HG03457 (cell line): ENCODE data around the gene ZNF425.
"Not testable (repeated sequence)": the region's sequence is repeated elsewhere in the genome, so short reads cannot be mapped to it uniquely, and the experiment has no call there.

Experiments
- ATAC-seq: cut with Tn5 transposase; IDR thresholded peaks from one replicate; pipeline ENCODE4 v1.9.1; 2021; ENCODE audit warnings: moderate number of reproducible peaks; ENCODE audit not compliant: unreplicated experiment

ZNF425 gene

GRCh38 chr7:149136118-149136517 is 10.0 kb upstream of the ZNF425 start:
- ATAC-seq: no peak

DNA sequence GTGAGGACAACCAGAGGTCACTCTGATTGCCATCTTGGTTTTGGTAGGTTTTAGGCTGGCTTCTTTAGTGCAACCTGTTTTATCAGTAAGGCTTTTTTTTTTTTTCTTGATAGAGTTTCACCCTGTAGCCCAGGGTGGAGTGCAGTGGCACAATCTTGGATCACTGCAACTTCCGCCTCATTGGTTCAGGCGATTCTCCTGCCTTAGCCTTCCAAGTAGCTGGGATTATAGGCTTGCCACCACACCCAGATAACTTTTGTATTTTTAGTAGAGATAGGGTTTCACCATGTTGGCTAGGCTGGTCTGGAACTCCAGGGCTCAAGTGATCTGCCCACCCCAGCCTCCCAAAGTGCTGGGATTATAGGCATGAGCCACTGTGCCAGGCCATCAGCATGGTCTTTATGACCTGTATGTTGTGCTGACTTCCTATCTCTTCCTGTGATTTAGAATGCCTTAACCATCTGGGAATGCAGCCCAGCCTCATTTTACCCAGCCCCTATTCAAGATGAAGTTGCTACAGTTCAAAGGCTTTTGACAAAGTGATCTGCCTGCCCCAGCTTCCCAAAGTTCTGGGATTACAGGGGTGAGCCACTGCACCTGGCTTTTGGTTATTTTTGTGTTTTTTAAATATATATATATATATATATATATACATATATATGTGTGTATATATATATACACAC is 7.0 kb upstream of the ZNF425 start:
- ATAC-seq: no peak

DNA sequence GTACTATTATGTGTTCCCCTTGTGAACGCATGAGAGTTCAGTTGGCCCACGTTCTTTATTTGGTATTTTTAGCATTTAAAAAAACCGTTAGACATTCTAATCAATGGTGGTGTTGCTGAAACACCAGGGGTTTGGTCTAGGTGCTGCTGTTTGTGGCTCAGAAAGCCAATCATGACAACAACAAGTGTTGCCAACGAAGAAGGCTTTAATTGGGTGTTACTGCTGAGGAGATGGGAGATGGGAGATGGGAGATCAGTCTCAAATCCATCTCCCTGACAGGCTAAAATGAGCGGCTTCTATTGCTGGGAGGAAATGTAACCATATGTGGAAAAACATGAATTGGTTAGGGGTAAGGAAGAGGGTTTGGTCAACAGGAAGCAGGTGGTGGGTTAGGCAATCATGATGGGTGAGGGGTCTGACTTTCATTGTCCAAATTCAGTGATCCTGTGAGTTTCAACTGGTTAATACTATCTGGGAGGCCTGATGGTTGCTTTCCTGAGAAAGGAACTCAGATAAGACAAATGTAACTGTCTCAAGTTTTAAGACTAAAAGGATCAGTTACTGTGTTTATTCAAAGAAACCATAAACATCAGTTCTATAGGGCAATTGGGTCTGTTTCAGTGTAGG is 4.6 kb upstream of the ZNF425 start:
- no peak for ATAC-seq

GRCh38 chr7:149126662-149127266 is 640 bp upstream of the ZNF425 start:
- ATAC-seq: peak; percentile 31

- no peak for ATAC-seq
These were observed 798 bp downstream of the ZNF425 start for GRCh38 chr7:149125189-149125862.

GRCh38 chr7:149109969-149110368 is 16.2 kb downstream of the ZNF425 start:
- no peak for ATAC-seq

GRCh38 chr7:149104749-149105148 is 21.4 kb downstream of the ZNF425 start:
- ATAC-seq: no peak

DNA sequence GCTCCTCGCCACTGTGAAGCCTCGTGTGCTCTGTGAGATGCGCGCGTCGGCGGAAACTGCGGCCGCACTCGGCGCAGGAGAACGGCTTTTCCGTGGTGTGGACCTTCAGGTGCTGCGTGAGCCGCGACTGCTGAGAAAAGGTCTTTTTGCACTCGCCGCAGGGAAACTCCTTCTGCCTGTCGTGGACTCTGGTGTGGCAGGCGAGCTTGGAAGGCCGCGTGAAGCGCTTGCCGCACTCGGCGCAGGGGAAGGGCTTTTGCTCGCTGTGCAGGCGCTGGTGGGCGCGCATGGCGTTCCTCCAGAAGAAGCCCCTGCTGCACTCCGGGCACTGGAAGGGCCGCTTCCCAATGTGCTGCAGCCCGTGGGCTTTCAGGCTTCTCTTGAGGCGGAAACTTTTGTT is 21.9 kb downstream of the ZNF425 start:
- ATAC-seq: no peak

DNA sequence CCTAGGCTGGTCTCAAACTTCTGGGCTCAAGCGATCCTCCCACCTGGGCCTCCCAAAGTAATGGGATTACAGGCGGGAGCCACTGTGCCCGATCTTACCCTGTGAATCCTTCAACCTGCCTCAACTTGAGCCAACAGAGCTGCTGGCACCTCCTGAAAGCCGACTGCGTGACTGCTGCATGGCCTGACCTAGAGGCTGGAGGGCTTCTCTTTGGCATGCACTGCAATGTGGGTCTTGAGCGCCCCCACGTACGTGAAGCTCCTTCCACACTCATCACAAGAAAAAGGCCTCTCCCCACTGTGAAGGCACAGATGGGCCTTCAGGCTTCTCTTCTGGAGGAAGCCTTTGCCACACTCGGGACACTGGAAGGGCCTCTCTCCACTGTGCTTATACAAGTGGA is 22.7 kb downstream of the ZNF425 start:
- no peak for ATAC-seq

DNA sequence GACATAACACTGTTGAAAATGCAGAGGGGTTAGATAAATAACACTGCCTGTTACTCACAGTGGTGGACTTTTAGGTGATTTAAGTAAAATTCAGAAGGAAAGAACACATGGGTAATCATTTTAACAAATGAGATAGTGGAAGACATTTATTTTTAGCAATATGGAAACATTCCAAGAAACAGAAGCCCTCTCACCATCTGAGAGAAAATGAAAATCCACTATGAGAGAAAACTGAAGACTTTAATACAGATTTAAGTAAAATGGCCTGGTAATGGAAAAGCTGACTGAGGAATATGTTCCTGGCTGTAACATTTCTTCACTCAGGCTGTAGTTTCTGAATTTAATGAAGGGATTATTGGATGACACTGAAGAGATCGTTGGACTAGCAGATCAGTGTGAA is 23.5 kb downstream of the ZNF425 start:
- no peak for ATAC-seq

DNA sequence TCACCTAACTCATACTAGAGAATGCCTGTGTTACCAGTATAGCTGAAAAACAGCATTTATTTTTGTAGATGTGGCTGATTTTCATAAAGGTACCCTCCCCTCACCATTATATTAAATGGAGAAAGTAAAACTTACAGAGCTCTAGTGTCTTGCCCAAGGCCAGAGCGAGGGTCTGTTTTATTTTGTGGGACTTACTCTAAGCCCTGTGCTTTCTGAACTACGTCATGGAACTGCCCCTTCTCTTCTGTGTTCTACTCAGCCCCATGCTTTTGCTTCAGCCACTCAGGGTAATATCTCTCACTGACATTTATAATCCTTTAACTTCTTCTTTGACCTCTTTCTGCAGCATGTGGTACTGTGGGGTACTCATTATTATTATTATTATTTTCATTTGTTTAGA is 25.3 kb downstream of the ZNF425 start:
- no peak for ATAC-seq

DNA sequence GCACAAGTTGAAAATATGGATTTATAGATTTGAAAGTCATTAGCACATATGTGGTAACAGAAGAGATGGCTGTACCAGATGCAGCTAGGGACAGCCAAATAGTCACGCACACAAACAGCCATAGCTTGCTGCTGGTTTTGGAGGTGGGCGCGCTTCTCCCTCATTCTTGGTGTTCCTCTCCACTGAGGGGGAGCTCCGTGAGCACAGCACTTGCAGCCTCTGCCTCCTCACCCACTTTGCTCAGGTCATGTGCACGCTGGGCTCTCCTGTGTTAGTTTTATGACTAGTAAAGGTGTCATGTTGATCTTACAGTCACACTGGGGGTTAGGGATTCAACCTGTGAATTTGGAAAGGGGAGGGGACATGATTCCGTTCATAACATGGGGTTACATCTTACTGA is 27.1 kb downstream of the ZNF425 start:
- no peak for ATAC-seq

DNA sequence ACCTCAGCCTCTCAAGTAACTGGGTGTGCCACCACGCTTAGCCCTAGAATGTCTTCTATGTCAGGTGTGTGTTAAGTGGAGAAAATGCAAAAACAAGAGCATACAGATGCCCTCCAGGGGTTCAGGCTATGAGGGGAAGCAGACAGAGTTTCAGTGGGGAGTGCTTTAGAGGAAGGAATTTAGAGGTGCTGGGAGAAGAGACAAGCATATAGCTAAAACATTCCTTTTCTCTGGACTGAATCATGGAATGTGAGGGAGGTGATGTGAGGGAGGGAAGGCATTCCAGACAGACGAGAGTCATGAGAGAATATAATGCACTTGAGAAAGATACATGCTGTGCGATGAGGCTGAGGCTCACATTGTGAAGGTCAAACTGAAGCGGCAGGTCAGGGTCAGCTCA is 29.0 kb downstream of the ZNF425 start:
- no peak for ATAC-seq

DNA sequence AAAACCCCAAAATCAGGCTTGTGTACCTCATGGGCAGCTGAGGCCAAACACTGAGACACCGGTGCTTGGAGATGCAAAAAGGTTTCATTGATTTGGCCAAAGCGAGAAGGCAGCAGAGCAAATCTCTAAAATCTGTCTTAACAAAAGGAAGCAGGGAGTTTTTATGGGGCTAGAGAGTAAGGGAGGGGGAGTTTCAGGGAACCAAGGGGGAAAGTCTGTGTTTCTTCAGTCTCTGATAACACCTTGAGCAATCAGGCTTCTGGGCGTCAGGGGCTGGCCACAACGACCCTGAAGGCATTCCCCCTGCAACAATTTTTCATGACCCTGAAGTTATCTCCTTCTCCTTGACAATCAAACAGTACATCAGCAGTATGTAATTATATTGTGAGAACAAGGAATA is 32.9 kb downstream of the ZNF425 start:
- no peak for ATAC-seq

- ATAC-seq: not testable (repeated sequence)
These were observed 33.9 kb downstream of the ZNF425 start for GRCh38 chr7:149092244-149092643.

- ATAC-seq: peak; percentile 88
These were observed 35.5 kb downstream of the ZNF425 start, which contains the start of gene ZNF786 for GRCh38 chr7:149090397-149091195. Gene ZNF786, minus strand, starts transcription at chr7:149090718. Its CDS starts 78 bp downstream, at chr7:149090640.

DNA sequence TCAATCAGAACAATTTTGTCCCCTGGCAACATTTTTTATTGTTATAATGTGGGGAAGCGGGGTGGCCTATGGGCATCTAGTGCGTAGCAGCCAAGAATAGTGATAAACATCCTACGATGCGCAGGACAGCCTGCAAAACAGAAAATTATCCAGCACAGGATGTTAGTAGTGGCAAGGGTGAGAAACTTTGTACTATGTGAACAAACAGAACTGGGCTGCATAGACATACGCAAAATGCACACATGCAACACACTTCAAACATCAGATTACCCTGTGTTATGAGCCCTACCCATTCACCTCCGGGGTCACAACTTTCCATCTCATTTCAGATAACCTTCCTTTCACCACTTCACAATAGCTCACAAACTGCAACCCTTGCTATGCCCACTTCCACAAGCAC is 38.7 kb downstream of the ZNF425 start:
- no peak for ATAC-seq

- no peak for ATAC-seq
These were observed 40.3 kb downstream of the ZNF425 start for GRCh38 chr7:149085866-149086265.

- ATAC-seq: no peak
These were observed 41.7 kb downstream of the ZNF425 start for GRCh38 chr7:149084407-149084806.

GRCh38 chr7:149081914-149082313 is 44.2 kb downstream of the ZNF425 start:
- ATAC-seq: no peak

GRCh38 chr7:149077594-149077993 is 48.5 kb downstream of the ZNF425 start:
- ATAC-seq: no peak
